DOHH2 (cell line): Measurements from ENCODE around the gene USP40.

Source experiments
- H3F3A ChIP-seq: fragments of 200-600 bp; sonication (generic), shearing (Covaris generic); 2 replicates; pipeline ENCODE4 v1.6.0; 2016; ENCODE audit warnings: antibody characterized with exemption, mild to moderate bottlenecking; ENCODE audit not compliant: control insufficient read depth, insufficient read depth
- H3K27ac ChIP-seq: fragments of 200-600 bp; sonication (generic); 2 replicates; pipeline ENCODE4 v1.5.1; 2014; ENCODE audit warnings: low read depth, mild to moderate bottlenecking, low read length, moderate library complexity
- H3K27me3 ChIP-seq: fragments of 200-600 bp; sonication (generic); 2 replicates; pipeline ENCODE4 v1.6.1; 2014; ENCODE audit warnings: mild to moderate bottlenecking, low read length, mixed read lengths; ENCODE audit not compliant: control insufficient read depth
- H3K36me3 ChIP-seq: fragments of 200-600 bp; sonication (generic); 2 replicates; pipeline ENCODE4 v1.6.1; 2014; ENCODE audit warnings: mild to moderate bottlenecking, low read length, moderate library complexity, mixed read lengths; ENCODE audit not compliant: control insufficient read depth
- H3K4me1 ChIP-seq: fragments of 200-600 bp; sonication (generic); 2 replicates; pipeline ENCODE4 v1.6.1; 2014; ENCODE audit warnings: mild to moderate bottlenecking, low read length, mixed read lengths; ENCODE audit not compliant: control insufficient read depth
- H3K4me2 ChIP-seq: fragments of 200-600 bp; sonication (generic); 2 replicates; pipeline ENCODE4 v1.6.0; 2014; ENCODE audit warnings: mild to moderate bottlenecking, low read length, moderate library complexity
- H3K4me3 ChIP-seq: fragments of 200-600 bp; sonication (generic); 2 replicates; pipeline ENCODE4 v1.5.1; 2014; ENCODE audit warnings: mild to moderate bottlenecking, low read length, mixed read lengths
- H3K79me2 ChIP-seq: fragments of 200-600 bp; sonication (generic); 2 replicates; pipeline ENCODE4 v1.6.1; 2014; ENCODE audit warnings: mild to moderate bottlenecking, low read length, mixed read lengths; ENCODE audit not compliant: control insufficient read depth
- H3K9me2 ChIP-seq: fragments of 200-600 bp; sonication (generic); replicated peaks from 2 replicates; pipeline ENCODE4 v1.6.1; 2014; ENCODE audit warnings: mild to moderate bottlenecking, low read length, mixed read lengths; ENCODE audit not compliant: control insufficient read depth
- H3K9me3 ChIP-seq: fragments of 200-600 bp; sonication (generic); 2 replicates; pipeline ENCODE4 v1.6.1; 2014; ENCODE audit warnings: antibody characterized with exemption, low read length, mixed read lengths; ENCODE audit not compliant: control insufficient read depth, insufficient read depth
- H4K20me1 ChIP-seq: fragments of 200-600 bp; sonication (generic); 2 replicates; pipeline ENCODE4 v1.6.0; 2014; ENCODE audit warnings: low read depth, mild to moderate bottlenecking, antibody characterized with exemption, low read length, moderate library complexity; ENCODE audit not compliant: control insufficient read depth, insufficient read depth
- EZH2phosphoT487 ChIP-seq: fragments of 200-600 bp; sonication (generic); IDR thresholded peaks from 2 replicates; pipeline ENCODE4 v1.6.1; 2017; ENCODE audit warnings: borderline replicate concordance, mild to moderate bottlenecking, antibody characterized with exemption, low read length, moderate library complexity, mixed read lengths
- TF ChIP-seq, protein P1 (sequence below): fragments of 200-600 bp; sonication (generic); IDR thresholded peaks from one replicate; pipeline ENCODE4 v1.5.1; 2014; ENCODE audit warnings: antibody characterized with exemption, mild to moderate bottlenecking, low read depth, low read length; ENCODE audit not compliant: poor library complexity, severe bottlenecking

USP40 gene

DNA sequence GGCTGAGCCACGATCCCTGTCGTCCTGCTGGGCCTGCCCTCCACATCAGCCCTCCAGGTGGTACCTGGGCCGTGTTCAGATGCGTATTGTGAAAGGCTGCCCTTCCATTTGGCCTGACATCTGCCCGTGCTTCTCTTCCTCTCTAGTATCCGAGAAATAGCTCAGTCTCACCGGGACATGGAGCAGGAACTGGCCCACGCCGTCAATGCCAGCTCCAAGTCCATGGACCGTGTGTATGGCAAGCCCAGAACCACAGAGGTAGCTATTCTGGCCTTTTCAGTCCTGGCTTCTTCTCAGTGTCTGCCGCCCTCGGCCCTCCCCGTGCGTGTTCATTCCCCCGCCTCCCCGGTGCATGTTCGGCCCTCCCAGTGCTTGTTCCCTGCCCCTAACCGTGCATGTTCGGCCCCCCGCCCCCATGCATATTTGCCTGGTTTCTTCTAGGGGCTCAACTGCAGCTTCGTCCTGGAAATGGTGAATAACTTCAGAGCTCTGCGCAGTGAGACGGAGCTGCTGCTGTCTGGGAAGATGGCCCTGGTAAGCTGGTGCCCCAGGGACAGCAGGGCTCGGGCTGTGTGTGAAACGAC is 104.3 kb downstream of the USP40 start:
- no peaks in the 10 kb centered on the region for H4K20me1 ChIP-seq
- H3F3A ChIP-seq = no peaks in the 10 kb centered on the region
- H3K27me3 ChIP-seq = no peaks in the 10 kb centered on the region
- H3K4me3 ChIP-seq = no peak overlapping the region
- no peaks in the 10 kb centered on the region for H3K4me1 ChIP-seq
- H3K79me2 ChIP-seq = no peaks in the 10 kb centered on the region
- H3K27ac ChIP-seq = no peak overlapping the region
- TF ChIP-seq EZH2phosphoT487 = no peak
- H3K4me2 ChIP-seq = no peak overlapping the region
- peaks cover 49% of the 10 kb centered on the region for H3K36me3 ChIP-seq
- H3K9me3 ChIP-seq = no peaks in the 10 kb centered on the region
- no peaks in the 10 kb centered on the region for H3K9me2 ChIP-seq

DNA sequence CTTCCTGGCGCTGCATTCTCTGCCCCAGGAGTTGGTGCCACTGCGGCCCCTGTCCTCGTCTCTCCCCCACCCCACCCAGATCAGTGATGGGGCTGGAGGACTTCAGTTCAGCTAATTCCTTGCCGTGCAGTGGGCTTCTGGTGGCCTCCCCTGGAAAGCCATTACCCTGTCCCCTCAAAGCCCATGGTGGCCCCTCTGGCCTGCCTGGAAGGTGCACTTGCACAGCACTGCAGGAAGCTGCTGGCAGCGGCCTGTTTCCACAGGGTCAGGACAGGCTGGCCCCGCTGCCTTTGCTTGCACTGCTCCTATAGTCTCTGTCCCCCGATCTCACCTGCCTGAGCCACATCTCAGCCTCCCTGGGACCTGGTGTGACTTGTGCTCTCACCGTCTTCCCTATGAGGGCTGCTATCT is 105.1 kb downstream of the USP40 start:
- H3K4me1 ChIP-seq = no peaks in the 10 kb centered on the region
- peaks cover 54% of the 10 kb centered on the region for H3K36me3 ChIP-seq
- H3K4me3 ChIP-seq = no peak overlapping the region
- TF ChIP-seq, protein P1, sequence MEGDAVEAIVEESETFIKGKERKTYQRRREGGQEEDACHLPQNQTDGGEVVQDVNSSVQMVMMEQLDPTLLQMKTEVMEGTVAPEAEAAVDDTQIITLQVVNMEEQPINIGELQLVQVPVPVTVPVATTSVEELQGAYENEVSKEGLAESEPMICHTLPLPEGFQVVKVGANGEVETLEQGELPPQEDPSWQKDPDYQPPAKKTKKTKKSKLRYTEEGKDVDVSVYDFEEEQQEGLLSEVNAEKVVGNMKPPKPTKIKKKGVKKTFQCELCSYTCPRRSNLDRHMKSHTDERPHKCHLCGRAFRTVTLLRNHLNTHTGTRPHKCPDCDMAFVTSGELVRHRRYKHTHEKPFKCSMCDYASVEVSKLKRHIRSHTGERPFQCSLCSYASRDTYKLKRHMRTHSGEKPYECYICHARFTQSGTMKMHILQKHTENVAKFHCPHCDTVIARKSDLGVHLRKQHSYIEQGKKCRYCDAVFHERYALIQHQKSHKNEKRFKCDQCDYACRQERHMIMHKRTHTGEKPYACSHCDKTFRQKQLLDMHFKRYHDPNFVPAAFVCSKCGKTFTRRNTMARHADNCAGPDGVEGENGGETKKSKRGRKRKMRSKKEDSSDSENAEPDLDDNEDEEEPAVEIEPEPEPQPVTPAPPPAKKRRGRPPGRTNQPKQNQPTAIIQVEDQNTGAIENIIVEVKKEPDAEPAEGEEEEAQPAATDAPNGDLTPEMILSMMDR = no peak
- no peak for TF ChIP-seq EZH2phosphoT487
- no peaks in the 10 kb centered on the region for H3K79me2 ChIP-seq
- H3K27me3 ChIP-seq = no peaks in the 10 kb centered on the region
- H4K20me1 ChIP-seq = no peaks in the 10 kb centered on the region
- no peaks in the 10 kb centered on the region for H3F3A ChIP-seq
- no peak overlapping the region for H3K4me2 ChIP-seq
- no peaks in the 10 kb centered on the region for H3K9me3 ChIP-seq
- no peaks in the 10 kb centered on the region for H3K9me2 ChIP-seq
- no peak overlapping the region for H3K27ac ChIP-seq

DNA sequence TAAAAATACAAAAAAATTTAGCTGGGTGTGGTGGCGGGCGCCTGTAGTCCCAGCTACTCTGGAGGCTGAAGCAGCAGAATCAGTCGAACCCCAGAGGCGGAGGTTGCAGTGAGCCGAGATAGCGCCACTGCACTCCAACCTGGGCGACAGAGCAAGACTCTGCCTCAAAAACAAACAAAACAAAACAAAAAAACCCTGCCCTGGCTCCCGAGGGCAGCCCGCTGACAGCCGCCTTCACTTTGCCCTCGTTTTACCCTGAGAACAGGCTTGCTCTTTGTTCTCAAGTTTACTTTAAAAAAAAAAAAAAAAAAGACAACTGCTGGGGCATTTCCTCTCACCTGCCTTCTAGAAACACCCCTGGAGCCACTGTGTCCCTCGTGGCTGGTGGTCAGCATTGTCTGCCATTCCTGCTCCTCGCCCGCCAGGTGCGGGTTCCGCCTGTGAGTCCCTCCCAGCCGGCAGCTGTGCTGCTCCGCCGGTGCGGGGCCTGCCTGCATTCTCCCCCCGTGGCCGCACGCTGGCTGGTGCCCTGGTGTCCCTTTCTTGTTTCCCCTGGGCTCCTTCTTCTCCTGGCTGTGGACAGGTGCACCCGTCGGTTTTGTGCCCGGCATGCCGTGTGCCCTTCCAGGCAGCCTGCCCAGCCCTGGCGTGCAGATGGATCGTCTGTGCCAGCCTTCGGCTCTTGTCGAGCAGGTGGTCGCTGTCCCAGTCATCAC is 105.7 kb downstream of the USP40 start:
- no peak for TF ChIP-seq EZH2phosphoT487
- TF ChIP-seq, protein P1 = no peak
- no peaks in the 10 kb centered on the region for H3F3A ChIP-seq
- H3K27me3 ChIP-seq = no peaks in the 10 kb centered on the region
- H3K79me2 ChIP-seq = no peaks in the 10 kb centered on the region
- H3K9me2 ChIP-seq = no peaks in the 10 kb centered on the region
- no peak overlapping the region for H3K27ac ChIP-seq
- no peaks in the 10 kb centered on the region for H3K4me1 ChIP-seq
- no peaks in the 10 kb centered on the region for H3K9me3 ChIP-seq
- no peaks in the 10 kb centered on the region for H4K20me1 ChIP-seq
- H3K4me3 ChIP-seq = no peak overlapping the region
- H3K36me3 ChIP-seq = peaks cover 56% of the 10 kb centered on the region
- H3K4me2 ChIP-seq = no peak overlapping the region

DNA sequence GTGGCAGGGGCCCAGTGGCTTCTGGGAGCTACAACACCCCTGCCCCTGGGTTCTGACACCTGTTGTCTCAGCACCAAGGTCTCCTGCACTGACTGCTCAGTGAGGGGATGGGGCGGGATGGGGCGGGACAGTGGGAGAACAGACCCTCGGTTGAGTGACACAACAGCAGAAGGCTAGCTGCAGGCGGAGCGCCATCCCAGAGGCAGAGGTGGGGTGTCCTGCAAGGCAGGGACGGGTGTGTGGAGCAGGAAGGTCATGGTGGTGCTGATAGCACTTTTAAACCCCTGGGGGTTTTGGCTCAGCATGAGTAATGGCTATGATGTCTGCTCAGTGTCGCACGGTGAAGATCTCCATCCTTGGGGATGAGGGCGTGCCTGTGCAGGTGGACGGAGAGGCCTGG is 107.2 kb downstream of the USP40 start:
- H3K27me3 ChIP-seq = no peaks in the 10 kb centered on the region
- H3K4me1 ChIP-seq = no peaks in the 10 kb centered on the region
- H3K36me3 ChIP-seq = peaks cover 67% of the 10 kb centered on the region
- H3F3A ChIP-seq = no peaks in the 10 kb centered on the region
- no peak overlapping the region for H3K4me3 ChIP-seq
- H3K27ac ChIP-seq = no peak overlapping the region
- no peaks in the 10 kb centered on the region for H4K20me1 ChIP-seq
- H3K9me2 ChIP-seq = no peaks in the 10 kb centered on the region
- H3K79me2 ChIP-seq = no peaks in the 10 kb centered on the region
- H3K4me2 ChIP-seq = no peak overlapping the region
- TF ChIP-seq, protein P1 = no peak
- no peak for TF ChIP-seq EZH2phosphoT487
- no peaks in the 10 kb centered on the region for H3K9me3 ChIP-seq
